Activated T-cell treated with anti-CD3 and anti-CD28 coated beads, Interleukin-2, amount 50 U/mL, for 1 hour (primary cell): ENCODE measurements around the gene YY1.

ENCODE experiments used
- DNase-seq: peaks from one replicate; pipeline ENCODE4 v3.0.0-alpha.2; 2020

The YY1 gene

DNA sequence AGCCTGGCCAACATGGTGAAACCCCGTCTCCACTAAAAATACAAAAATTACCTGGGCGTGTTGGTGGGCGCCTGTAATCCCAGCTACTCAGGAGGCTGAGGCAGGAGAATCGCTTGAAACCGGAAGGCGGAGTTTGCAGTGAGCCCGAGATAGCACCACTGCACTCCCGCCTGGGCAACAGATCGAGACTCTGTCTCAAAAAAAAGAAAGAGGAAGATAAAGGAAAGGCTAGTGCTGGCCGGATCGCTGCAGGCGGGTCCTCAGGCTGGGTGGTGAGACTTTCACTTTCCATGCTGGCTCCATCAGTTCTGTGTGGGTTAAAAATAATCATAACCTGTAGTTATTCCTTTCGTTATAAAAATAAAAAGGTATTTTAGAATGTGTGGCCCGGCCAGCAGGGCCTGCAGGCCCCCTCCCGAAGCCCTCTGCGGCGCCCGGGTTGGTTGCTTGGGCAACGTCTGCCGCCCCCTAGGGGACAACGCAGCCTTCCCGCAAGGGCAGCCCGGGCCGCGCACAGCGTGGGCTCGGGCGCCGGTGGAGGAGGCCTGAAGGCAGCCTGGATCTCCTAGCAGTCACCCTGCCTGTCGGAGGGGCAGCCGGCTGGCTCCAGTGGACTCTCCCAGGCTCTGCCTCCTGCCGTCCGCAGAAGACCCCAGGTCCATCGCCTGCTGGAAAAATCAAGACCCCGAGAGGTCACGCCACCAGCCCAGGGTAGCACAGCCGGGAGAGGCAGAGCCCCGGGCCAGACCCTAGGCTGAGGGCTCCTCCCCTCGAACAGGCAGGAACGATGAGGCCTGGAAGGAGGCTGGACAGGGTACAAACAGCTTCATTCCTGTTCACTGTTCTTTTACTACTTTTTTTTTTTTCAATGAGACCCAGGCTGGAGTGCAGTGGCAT is 79.2 kb downstream of the YY1 start:
- peak; percentile 80 for DNase-seq

DNA sequence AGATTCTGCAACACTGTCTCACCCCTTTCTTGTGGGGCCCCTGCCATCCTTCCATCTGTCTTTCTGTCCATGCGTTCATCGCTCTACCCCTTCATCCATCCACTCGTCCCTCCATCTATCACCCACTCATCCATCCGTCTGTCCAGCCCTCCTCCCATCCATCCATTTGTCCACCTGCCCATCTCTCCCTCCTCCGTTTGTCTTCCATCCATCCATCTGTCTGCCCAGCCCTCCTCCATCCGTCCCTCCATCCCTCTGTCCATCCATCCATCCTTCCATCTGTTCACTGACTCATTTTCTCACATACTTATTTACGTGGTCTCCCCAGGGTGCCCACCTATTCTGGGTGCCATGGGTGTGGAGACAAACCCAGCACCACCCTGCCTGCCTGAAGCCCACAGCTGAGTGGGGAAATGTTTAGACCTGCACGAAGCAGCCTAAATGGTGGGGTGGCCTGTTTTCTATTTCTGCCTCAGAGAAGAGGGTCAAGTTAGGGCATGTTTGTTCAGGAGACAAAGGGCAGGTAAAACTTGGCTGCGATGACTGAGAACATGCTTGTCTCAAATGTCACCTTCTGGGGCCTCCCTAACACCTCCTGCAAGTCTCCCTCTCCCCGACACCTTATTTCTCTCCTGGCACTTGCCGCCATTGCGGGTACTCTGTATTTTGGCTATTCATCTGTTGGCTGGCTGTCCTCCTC is 81.4 kb downstream of the YY1 start:
- DNase-seq = no peak

DNA sequence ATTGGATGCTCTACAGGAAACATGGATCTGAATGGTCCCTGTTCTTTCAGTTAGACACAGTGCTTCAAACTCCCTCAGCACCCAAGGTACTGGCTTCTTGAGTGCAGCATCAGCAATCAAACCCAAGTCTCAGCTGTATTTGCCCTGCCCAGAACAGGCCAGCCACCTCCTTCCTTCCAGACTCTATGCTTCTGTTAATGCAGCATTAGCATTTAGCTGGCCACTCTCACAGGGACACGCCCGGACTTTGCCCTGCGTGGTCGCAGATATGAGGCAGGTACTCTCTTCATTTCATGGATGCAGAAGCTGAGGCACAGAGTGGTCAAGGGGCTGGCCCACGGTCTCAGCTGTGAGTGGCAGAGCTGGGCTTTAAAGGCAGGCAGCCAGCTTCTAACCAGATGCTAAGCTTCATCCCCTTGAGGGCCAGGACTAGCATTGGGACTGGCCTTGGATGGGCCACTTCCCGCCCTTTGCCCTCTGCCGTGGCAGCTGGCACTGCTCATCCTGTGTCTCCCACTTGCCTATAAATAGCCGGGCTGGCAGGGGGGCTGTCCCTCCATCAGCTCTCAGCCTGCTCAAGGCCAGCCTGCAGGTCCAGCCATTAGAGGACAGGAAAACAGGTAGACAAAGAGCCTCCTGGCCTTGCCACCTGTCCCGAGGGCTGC is 82.7 kb downstream of the YY1 start:
- DNase-seq = no peak

DNA sequence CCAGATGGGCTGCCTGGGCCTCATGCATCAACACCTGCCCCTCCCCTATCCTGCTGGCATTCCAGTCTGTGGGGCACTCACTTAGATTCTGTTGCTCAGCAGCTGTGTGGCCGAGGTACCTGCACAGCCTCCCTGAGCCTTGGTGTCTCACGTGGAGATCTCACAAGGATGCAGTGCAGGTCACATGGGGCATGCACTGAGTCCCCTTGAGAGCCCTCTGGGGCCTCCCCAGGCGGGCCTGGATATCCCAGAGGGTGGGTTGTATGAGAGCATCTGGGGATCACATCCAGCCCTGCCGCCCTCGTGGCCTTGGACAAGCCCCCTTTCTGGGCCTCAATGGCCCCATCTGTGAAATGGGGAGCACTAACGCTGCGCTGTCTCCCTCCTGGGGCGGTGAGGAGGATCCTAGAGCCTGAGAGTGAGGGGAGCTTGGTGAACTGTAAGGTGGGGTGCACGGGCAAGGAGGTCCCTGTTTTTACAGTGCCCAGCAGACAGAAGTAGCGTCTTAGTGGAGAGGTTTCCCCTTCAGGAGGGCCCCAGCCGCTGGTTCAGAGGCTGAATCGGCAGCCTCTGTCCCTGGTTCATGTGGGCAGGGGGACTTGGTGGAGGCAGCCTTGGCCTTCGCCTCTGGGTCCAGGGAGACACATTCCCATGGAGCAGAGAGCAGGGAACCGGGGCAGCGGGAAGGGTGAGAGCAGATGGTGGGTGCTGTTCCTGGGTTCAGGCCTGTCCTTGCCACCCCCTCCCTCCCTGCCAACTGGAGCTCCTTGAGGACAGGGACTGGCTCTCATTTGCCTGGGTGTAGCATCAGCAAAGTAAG is 83.4 kb downstream of the YY1 start:
- DNase-seq = no peak

DNA sequence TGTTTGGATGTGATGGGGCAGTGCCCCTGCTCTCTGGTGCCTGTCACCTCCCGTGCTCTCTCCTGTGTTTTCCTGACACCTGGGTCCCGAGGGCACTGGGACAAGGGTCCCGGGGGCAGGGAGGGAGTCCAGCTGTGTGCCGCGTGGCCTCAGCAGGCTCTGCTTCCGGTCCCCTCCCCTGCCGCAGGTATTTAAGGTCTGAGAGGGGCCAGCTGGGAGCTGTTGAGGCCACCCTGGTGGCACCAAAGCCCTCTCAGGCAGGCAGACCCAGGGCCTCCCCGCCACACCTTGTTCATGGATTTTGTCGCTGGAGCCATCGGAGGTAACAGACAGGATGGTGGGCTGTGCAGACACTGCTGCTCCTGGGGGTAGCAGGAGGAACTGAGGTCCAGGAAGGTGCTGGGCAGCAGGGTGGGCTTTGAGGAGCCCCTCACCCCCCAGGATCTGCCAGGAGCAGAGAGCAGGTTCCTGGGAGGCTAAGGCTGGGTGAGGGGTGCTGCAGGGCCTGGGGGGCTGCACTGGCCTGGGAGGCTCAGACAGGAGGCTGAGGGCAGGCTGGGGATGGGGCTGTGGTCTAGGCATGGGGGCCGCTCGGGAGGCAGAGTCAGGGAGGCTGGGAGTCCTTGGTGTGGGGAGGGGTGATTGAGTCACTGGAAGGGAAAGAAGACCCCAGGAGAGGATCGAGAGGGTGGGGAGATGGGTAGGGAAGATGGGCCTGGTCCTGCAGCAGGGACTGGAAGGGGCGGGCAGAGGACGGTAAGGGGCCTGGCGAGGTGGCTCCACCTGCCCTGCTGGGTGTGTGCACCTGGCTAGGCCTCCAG is 84.4 kb downstream of the YY1 start, which contains the start of gene SLC25A47:
SLC25A47 (plus strand) TSS at position 219 of the 821 bp plus-strand sequence; CDS start at position 295, 76 bp downstream.
- DNase-seq = no peak

DNA sequence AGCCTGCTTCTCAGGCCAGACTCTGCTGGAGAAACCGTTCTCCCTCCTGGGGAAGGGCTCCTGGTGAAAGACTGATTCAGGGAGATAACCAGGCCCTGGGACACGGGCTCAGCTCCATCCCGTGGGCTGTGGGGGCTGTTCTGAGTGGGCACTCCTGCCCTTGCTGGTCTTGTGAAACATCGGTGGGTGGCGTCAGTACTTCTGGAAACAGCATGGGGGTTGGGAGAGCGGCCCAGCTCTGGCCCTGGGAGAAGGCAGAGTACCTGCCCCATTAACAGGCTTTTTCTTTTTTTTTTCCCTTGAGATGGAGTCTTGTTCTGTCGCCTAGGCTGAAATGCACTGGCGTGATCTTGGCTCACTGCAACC is 85.0 kb downstream of the YY1 start:
- DNase-seq = no peak

DNA sequence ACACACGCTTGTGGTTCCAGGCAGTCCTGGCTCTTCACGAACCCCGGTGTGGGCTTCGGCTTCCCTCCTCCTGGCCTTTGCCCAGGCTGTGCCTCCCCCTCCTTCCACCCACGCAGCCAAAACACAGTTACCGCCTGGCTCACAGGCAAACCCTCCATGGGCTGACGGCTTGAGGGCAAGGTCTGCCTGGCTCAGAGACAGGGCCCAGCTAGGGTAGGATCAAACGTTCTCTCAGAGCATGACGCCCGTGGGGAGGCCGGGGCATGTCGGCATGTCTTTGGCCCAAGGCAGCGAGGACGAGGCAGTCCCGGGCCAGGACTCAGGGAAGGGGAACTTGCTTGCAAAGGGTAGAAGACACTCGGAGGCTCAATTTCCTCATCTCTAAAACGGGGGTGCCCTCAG is 86.3 kb downstream of the YY1 start:
- DNase-seq = no peak

DNA sequence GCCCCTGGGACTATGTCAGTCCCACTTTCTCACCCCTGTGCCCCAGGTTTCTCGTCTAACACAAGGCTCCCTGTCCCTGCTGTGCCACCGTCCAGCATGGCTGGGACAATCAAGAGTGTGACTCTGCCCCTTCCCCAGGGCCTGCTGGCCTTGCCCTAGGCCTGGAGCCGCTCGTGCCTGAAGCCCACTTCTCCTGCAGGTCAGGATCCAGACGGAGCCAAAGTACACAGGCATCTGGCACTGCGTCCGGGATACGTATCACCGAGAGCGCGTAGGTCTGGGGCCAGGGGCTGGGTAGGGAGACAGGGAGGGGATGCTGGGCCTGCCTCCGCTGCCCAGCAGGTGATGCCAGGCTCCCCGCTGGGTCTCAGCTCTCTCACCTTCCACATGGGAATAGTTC is 87.0 kb downstream of the YY1 start:
- DNase-seq = no peak

DNA sequence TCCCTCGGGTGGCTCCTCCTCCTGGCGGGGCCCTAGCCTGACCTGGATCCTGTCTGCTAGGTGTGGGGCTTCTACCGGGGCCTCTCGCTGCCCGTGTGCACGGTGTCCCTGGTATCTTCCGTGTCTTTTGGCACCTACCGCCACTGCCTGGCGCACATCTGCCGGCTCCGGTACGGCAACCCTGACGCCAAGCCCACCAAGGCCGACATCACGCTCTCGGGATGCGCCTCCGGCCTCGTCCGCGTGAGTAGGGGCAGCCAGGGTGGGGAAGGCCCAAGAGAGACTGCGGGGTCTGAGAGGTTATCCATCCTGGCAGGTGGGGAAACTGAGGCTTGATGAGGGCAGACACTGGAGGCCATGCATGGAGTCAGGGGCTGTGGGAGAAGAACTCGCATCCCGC is 88.2 kb downstream of the YY1 start:
- DNase-seq = no peak

DNA sequence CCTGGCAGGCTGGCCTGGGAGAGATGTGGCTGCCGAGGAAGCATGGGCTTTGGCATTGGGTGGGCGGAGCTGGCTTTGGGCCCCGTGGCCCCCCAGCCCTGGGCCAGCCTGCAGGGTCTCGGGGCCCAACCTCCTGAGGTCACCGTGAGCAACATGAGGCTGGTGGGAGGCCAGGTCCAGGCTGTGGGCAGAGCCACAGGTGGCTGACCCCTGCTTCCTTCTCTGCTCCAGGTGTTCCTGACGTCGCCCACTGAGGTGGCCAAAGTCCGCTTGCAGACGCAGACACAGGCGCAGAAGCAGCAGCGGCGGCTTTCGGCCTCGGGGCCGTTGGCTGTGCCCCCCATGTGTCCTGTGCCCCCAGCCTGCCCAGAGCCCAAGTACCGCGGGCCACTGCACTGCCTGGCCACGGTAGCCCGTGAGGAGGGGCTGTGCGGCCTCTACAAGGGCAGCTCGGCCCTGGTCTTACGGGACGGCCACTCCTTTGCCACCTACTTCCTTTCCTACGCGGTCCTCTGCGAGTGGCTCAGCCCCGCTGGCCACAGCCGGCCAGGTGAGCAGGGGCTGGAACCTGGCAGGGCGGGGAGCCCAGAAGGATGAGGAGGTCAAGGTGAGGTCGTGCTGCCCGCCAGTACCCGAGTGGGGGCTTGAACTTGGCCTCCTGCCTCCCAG is 89.7 kb downstream of the YY1 start:
- DNase-seq = no peak

DNA sequence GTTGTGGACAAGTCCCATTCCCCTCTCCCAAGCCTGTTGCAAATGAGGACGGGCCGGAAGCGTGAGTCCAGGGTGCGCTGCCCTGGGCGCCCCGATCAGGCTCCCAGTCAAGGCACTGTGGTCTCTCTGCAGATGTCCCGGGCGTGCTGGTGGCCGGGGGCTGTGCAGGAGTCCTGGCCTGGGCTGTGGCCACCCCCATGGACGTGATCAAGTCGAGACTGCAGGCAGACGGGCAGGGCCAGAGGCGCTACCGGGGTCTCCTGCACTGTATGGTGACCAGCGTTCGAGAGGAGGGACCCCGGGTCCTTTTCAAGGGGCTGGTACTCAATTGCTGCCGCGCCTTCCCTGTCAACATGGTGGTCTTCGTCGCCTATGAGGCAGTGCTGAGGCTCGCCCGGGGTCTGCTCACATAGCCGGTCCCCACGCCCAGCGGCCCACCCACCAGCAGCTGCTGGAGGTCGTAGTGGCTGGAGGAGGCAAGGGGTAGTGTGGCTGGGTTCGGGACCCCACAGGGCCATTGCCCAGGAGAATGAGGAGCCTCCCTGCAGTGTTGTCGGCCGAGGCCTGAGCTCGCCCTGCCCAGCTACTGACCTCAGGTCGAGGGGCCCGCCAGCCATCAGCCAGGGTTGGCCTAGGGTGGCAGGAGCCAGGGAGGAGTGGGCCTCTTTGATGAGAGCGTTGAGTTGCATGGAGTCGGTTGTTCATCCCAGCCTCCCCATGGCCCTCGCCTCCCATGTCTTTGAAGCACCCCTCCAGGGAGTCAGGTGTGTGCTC is 90.5 kb downstream of the YY1 start:
- no peak for DNase-seq

DNA sequence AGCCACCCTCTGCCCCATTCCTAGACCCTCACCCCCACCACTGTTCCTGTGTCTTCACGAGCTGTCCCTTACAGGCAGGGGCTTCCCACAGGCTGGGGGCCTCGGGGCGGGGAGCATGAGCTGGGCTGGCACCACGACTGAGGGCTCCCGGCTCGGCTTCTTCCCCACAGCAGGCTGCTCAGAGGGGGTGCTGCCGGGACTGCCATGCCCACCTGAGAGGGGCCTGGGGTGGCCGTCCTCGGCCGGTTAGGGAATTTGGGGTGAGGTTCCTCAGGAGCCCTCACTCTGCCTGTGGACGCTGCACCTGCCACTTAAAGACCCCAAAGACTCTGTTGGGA is 91.0 kb downstream of the YY1 start:
- DNase-seq = no peak

DNA sequence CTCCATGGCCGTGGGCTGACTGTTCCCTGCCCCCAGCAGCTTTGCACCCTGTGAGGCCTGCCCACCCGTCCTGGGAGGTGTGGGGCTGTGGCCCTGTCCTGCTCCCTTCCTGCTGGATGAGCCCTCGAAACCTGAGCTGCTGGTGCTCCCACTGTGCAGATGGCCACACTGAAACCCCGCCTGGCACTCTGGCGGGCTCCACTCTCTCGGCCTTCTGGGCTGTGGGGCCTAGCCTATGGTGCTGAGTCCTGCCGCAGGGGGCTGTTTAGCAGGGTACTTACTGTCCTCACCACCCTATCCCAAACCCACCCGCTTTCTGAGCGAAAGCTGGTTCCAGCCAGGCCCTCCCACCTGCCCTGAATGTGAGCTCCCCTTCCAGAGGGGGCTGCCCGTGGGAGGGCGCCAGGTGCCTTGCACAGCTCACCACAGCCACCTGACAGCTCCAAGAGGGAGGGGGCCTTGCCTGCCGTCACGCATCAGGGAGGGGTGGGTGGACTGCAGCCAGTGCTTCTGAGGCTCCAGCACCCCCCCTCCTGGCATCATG is 91.5 kb downstream of the YY1 start:
- DNase-seq = no peak

DNA sequence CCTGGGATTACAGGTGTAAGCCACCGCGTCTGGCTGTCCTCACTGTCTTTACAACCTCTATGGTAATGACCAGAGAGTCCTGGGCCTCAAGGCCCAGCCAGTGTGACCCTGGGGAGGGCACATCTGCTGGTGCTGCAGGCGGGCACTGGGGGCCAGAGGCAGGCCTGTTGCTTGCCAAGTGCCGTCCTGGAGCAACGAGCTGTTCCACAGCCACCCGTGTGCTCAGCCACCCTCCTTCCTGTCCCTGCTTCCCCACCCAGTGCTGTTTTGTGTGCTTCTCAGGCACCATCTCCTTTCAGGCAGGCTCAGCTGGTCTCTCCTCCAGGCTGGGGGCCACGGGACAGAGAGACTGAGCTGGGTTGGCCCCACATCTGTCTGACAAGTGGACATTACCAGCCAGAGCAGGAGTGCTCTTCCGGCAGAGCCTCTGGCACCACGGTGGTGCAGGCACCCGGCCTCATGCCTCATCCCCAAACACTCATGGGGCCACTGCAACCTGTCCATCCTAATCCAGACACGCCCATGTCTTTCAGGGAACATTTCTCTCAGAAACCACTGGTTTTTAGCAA is 93.2 kb downstream of the YY1 start:
- DNase-seq = no peak
